ENCODE measurements around the gene AK9.
A peak's percentile ranks its signal among the peaks of the same experiment; 100 is the strongest.
"Not testable (repeated sequence)": the region's sequence is repeated elsewhere in the genome, so short reads cannot be mapped to it uniquely, and the experiment has no call there.

AK9 gene

DNA sequence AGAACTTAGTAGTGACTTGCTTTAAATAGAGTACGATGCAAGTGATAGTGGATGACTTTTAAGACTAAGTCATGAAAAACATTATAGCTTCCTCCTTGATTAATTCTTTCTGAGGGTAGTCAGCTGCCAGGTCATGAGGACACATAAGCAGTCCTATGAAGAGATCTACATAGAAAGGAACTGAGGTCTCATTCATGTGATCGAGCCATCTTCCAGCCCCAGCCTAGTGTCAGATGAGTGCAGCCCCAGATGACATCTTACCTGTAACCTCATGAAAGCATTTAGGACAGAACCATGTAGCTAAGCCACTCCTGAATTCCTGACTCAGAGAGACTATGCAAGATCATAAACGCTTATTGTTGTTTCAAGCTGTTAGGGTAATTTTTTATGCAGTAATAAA, 67.7 kb downstream of the AK9 start:
- DNase-seq (ENCODE audit: low read depth), result no peak

DNA sequence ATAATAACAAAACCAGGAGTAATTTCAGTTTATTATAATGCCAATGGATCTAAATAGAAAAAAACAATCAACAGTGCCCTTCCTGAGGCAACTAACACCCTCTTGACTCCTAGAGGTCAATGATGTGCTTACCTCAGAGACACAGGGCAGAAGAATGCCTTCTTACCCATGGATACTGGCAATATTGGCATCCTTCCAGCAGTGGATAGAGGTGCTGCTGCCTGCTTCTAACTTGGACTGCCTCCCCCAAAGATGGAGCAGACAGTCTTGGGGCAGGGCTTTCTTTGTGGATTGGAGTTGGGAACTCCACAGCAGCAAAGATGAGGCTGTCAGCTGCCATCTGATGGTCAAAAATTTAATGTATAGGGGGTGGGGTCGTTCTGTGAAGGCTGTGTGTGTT, 78.7 kb downstream of the AK9 start:
- no peak for DNase-seq (ENCODE audit: low read depth)

DNA sequence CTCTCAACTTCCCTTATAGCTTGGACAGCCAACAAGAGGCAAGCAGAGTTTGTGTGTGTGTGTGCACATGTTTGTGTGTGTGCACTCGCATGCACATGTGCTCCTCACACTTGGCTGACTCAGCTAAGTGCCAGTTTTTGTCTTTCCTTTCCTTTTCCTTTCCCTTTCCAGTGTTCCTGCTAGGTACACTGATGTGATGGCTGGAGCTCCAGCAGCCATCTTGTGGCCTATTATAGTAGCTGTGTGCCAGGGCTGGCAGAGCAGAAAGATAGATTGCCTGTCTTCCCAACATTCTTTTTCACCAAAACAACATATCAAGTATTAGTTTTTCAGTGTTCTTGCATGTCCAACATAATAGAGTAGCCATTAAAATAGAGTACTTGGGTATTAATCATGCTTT, 79.5 kb downstream of the AK9 start:
- no peak for DNase-seq (ENCODE audit: low read depth)

DNA sequence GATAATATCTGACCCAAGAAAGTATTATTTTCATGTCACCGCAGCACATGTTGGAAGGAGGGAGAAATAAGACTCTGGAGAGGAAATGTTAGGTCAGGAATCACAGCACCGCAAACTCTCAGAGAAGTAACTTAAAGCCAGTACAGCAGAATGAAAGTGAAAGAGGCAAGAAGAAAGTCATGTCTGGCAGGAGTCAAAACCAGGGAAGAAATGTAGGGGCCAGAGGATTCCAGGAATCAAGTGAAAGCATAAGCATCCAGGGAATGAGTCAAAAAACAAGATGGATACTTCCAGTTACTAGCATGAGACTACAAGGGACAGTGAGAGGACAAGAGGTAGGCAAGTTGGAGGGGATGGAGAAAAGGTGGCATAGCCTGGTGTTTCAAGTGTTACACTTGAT, 80.4 kb downstream of the AK9 start:
- DNase-seq (ENCODE audit: low read depth), result no peak

DNA sequence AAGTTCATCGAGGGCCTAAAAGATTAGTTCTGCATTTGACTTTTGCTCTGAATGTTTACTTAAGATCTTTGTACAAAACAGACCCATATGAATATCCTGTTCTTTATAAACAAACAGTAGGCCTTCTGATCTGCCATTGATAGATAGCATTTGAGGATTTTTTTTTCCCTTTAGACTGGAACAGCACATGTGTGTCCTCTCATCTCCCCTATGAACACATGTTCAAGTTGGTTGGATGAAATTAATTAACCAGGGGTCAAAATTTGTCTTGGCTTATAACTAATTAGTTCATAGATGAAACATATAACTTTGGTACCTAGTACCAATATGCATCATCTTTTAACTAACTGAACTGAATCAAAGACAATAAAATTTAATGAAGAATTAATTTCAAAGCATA, 81.3 kb downstream of the AK9 start:
- no peak for DNase-seq (ENCODE audit: low read depth)

DNA sequence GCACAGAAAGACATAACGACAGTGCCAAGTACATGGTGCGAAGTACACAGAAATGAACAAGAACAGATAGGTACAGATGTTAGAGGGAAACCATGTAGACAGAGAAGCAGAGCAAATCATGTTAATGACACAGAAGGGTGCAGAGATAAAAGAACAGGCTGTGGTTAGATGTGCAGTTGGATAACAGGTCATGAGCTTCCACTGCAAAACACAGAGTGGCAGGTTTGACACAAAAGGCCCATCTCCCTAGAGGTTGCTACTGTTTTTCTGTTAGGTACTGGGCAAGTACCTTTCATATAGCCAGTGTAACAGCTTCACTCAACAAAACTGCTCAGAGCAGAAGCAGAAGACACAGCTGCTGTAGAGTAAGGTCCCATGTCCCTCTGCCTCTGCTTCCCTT, 84.6 kb downstream of the AK9 start:
- DNase-seq (ENCODE audit: low read depth), result no peak

DNA sequence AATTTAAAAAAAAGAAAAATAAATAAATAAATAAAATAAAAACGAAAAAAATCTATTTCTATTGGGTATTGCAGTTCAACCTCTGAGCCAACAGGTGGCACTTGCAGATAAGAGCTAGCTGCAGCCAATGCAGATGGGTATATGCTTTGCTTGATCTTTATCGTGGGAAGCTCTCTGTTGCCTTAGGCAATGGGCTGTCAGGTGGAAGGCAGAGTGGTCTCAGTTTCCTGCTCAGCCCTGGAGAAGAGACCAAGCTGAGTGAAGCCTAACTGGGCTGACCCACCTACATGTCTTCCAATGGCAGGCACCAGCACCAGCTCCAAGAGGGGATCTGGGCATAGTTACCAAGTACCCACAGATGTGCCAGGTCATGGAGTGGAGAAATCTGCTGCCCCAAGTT, 95.0 kb downstream of the AK9 start:
- DNase-seq (ENCODE audit: low read depth), result no peak

DNA sequence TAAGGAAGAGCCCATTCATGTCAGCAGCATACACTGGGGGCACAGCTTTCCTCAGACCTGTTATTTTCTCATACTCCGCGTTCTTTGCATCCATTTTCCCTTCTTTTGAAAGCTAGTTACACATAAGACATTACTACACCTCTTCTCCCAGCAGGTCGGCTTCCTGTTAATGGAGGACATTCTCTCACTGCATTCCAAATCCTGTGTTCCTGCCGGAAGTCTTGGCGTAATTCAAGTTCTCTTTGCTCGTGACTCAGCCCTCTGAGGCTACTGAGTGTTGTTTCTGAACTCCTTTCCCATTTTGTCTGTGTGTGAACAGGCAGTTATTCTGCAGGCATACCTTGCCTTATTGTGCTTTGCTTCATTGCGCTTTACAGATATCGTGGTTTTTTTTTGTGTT, 110.5 kb downstream of the AK9 start:
- DNase-seq (ENCODE audit: low read depth), result no peak

DNA sequence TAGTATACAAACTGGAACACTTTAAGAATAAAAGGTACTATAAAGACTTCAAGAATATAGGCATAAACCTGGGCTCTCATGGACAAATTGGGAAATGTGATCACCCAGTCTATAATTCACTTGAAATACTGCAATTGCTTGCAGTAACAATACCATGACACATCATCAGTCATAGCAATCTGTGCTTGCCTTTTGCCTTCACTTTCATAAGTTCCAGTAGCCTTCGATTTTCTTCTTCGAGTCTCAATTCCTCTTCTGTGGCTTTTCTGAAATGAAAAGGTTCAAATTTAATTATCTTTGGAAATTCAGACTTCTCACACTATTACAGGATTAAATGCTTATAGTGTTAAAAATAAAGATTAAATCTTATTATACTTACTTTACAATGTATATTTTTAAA, 111.6 kb downstream of the AK9 start:
- no peak for DNase-seq (ENCODE audit: low read depth)

DNA sequence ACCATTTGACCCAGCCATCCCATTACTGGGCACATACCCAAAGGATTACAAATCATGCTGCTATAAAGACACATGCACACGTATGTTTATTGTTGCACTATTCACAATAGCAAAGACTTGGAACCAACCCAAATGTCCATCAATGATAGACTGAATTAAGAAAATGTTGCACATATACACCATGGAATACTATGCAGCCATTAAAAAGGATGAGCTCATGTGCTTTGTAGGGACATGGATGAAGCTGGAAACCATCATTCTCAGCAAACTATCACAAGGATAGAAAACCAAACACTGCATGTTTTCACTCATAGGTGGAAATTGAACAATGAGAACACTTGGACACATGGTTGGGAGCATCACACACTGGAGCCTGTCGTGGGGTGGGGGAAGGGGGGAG, 121.1 kb downstream of the AK9 start:
- DNase-seq (ENCODE audit: low read depth), result not testable (repeated sequence)

DNA sequence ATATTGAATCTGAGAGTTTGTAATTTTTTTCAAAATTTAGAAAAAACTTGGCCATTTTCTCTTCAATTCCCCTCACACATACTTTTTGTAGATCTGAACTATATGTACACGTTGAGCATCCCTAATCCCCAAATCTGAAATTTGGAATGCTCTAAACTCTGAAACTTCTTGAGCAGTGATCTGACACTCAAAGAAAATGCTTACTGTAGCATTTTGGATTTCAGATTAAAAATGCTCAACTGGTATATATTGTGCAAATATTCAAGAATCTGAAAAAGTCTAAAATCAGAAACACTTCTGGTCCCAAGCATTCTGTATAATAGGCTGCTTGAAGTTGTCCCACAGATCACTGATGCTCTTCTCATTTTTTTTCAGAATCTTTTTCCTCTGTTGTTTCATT, 129.2 kb downstream of the AK9 start:
- no peak for DNase-seq (ENCODE audit: low read depth)

DNA sequence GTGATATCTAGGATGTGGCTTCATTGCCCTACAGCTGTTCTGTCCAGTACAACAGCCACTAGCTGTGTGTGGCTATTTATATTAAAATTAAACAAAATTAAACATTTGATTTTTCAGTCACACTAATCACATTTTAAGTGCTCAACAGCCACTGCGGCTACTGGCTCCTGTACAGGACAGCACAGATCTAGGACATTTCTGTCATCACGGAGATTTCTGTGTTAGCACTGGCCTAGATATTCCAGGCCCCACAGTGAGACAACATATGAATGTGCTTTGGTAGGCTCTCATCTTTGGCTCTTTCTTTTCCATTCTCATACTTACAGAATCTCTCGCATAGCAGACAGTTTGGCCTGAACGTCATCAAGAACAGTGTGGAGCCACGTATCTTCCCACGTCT, 159.6 kb downstream of the AK9 start:
- DNase-seq (ENCODE audit: low read depth), result no peak

DNA sequence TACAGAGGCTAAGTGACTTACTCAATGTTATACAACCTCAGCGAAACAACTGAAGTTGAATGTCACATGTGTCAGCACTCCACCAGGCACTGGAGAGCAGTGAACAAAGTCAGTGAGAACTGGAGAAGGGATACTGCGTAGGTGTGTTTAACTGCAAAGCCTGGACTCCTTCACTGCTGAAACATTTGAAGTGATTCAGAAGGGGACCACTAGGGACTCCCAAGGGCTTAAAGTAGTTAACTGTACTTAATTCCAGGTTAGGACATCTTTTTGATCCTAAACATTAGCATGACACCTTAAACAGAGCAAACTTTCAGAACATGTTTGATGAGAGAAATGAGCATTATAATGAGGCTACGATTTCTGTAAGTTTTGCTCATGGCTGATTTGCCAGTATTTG, 163.0 kb downstream of the AK9 start:
- DNase-seq (ENCODE audit: low read depth), result no peak

DNA sequence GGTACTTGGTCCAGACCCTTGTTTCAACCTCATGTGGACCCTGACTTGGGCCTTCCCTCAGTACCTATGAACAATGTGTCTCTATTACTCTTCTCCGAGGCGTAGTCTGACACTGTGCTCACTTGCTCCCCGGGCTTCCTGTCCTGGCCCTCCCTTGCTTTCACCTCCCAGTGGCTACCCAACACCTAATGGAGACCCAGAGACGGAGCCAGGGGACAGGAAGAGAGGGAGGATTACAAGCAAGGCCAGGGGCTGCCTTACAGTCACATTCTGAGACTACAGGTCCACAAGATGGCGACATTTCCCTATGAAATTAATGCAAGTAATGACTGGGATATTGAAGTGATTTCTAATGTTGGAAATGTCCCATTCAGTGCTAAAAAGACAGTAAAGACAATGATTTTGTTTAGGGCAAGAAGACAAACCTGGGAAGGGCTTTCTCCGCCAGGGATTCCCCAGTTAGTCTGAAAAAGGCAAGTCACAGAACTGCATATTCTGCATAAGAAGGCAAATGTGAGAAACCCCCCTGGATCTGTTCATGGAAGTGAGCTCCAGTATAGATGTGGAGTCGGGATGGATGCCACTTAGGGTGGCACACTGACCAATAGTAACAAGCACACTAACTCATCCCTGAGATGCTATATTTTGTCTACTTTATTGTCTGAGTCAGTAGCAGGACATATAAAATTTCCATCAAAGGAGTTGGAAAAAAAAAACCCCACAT, 163.9 kb downstream of the AK9 start:
- peak; percentile 34 for DNase-seq (ENCODE audit: low read depth)

DNA sequence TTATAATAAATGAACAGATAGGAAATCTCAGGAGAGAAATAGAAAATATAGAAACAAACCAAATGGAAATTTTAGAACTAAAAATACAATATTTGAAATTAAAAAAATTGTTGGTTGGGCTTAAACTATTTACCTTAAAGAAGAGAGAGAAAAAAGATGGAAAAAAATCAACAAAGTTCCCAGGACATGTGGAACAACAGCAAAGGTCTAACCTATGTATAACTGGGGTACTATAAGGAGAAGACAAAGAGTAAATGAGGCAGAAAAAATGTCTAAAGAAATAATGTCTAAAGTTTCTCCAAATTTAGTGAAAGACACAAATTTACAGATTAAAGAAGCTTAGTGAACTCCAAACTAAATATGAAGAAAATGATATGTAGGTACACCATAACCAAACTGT, 166.9 kb downstream of the AK9 start:
- DNase-seq (ENCODE audit: low read depth), result no peak

DNA sequence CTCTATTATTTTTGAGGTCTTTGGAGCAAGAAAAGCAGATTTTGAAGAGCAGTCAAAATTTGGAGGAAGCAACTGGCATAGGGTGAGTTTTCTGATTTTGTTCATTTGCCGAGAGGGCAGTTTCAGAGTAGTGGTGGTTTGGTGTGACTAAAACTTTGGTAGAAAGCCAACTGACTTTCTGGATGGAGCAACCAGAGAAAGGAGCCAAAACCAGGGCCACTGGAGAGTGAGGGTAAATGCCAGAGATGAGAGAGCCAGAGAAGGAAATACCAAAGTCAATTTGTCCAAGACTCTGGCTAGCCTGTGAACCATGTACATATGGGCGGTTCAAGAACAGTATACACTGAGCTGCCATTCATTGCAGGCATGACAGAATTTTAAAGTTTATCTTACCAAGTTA, 167.5 kb downstream of the AK9 start:
- DNase-seq (ENCODE audit: low read depth), result no peak

DNA sequence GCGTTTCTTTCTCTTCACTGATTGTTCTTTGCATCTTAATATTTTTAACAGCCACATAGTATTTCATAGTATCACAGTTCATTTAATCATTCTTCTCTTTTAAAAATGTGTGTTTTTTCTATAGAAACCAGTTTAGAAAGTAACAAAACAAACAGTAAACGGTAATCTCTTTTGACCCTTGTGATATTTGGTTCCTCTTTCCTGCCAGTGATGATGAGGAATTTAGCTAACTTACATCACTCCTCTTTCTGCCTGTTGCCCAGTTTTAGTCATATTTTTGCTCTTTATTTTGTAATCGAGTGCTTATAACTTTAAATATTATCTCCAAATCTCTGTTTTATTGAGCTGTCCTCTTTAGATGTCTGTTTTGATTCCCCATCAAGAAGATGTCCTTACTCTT, 169.9 kb downstream of the AK9 start:
- no peak for DNase-seq (ENCODE audit: low read depth)

DNA sequence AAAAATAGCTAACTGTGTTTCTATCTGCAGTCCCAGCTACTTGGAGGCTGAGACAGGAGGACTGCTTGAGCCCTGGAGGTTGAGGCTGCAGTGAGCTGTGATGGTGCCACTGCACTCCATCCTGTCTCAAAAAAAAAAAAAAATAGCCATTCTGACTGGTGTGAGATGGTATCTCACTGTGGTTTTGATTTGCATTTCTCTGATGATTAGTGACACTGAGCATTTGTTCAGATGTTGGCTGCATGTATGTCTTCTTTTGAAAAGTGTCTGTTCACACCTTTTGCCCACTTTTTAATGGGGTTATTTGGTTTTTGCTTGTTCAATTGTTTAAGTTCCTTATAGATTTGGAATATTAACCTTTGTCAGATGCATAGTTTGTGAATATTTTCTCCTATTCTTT, 171.4 kb downstream of the AK9 start:
- DNase-seq (ENCODE audit: low read depth), result not testable (repeated sequence)

DNA sequence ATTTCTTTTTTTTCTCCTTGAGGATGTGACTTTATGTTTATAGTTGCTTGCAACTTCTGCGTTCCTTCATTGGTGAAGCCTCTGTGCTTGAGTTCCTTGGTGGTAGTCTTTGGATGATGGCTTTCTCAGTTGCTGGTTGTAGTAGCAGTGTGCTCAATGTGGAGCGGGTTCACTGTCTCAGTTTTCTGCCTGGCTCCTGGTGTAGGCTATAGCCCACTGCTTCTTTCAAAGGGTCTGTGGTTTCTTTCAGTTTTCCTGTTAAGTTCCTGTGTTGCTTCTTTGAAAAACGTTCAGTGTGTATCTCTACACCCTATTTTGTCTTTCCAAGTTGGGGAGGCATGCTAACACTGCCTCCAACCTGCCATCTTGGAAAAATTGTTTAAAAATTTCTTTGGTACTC, 174.1 kb downstream of the AK9 start:
- DNase-seq (ENCODE audit: low read depth), result no peak

DNA sequence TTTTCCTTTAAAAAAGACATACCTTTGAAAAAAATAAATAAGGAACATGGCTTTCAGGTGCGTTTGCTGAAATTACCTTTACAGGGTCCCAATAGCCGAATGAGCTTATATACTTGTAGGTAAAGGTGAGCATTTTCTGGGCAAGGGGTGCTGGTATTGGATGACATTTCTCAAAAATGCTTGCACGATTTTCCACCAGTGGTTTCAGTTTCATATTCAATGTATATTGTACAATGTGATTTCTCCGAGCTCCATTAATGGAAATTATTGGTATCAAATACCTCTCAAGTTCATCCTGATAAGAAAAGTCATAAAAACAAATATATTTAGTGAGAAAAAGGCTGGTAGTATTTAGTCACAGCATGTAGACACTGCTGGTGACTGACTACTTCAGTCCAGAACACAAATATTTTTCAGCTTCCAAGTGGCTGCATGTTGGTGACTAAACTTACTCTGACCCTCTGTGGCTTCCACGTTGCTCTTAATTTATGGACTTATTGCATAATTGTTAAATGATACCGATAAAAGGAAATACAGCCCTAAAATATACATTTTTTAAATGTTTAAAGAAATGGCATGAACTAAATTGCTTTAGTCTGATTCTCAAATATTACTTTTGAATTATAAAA, 175.1 kb downstream of the AK9 start:
- no peak for DNase-seq (ENCODE audit: low read depth)

DNA sequence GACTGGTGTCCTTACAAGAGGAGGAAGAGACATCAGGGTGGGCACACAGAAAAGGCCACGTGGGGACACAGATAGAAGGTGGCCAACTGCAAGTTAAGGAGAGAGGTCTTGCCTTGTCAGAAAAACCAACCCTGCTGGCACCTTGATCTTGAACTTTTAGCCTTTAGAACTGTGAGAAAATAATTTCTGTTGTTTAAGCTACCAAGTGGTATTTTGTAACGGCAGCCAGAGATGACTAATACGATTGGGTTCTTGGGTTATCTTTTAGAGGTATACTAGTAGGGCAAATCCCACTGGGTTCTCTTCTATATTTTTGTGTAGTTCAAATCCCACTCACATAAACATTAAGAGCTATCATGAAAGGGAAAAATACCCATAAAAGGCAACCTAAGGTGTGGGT, 176.1 kb downstream of the AK9 start:
- no peak for DNase-seq (ENCODE audit: low read depth)

DNA sequence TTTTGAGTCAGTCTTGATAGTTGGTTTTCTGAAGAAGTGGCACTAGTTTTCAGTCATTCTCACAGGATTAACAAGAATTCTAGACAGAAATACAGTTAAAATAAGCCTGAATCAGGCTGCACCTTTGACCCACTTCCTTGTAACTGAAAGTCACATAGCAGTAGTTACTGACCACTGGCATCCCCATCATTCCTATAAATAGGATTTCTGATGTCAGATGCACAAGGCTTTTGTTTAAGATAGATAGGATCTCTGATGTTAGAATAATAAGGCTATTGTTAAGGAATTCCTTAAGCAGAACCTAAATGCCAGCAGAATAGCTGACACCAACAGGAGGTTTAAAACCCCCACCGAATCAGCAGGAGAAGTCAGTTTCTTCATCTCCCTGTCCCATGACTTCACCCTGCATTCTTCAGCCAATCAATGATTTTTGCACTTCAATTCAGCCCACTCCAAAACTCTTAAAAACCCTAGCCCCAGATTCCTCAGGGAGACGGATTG, 177.4 kb downstream of the AK9 start:
- no peak for DNase-seq (ENCODE audit: low read depth)

DNA sequence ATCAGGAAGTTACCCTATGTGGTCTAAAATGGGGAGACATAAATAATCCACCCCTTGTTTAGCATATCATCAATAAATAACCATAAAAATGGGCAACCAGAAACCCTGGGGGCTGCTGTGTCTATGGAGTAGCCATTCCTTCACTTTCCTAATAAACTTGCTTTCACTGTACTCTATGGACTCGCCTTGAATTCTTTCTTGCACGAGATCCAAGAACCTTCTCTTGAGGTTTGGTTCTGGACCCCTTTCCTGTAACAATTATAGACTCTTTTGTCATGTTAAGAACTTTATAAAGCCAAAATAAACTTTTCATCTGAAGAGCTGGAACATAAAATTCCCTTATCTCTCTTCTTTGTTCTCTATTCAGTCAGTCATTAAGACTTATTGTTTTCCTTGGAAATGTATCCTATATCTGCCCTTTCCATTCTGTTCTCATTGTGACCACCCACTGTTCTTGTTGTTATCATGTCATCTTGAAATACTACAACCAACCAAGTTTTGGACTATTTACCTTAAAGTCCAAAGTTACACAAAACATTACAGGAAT, 178.7 kb downstream of the AK9 start:
- no peak for DNase-seq (ENCODE audit: low read depth)

DNA sequence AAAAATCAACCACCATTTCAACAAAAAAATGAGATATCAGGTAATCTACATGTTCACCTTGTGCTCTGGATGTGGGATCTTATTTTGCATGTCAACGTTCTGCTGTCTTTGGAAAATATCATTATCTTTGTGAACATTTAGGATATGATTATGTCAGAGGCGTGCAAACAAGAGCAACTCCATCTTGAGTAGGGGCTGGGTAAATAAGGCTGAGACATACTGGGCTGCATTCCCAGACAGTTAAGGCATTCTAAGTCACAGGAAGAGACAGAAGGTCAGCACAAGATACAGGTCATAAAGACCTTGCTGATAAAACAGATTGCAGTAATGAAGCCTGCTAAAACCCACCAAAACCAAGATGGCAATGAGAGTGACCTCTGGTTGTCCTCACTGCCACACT, 179.2 kb downstream of the AK9 start:
- no peak for DNase-seq (ENCODE audit: low read depth)

Measured in stimulated activated CD8-positive, alpha-beta memory T cell treated with anti-CD3 and anti-CD28 coated beads, Interleukin-12 subunit alpha, Interleukin-12 subunit beta, amount 100 ng/mL, for 1 hour (primary cell).